ENCODE results near the gene CLIC3.

The CLIC3 gene, protein sequence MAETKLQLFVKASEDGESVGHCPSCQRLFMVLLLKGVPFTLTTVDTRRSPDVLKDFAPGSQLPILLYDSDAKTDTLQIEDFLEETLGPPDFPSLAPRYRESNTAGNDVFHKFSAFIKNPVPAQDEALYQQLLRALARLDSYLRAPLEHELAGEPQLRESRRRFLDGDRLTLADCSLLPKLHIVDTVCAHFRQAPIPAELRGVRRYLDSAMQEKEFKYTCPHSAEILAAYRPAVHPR

DNA sequence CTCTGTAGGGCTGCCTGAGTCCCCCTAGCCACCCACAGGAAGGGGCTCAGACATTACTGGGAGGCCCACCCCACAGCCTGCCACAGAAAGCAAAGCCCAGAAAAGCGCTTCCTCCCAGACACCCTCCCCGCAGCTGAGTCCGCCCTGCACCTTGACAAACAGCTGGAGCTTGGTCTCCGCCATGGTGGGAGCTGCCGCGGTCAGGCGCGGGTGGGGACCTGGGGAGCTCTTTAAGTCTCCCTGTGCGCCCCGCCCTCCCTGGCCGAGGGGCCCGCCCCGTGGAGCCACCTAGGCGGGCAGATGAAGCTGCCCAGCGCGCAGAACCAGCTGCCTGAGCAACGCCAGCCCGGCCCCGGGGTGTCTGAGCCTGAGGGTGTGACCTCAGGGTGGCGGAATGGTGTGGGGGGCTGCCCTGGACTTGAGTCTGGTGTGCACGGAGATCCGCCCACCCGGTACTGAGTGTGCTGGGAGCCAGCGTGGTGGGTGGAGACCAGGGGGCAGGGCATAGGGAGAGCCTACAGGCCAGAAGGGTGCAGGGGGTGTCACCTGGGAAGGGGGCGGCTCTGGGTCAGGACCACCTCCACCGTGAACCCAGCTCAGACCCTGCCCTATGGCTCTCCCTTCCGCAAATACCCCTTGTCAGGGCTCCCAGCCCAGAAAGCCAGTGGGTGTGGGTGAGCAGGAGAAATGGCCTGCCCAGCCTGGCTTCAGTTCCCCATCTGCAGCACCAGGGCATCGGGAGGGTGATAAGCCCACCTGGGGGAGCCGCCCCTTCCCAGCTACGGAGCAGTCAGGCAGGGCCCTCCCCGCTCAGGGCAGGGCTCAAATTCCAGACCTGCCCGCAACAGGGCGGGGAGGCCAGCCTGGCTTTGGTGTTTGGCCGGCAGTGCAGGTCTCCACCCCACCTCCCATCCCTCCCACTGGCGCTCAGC, at the start of gene CLIC3:
CLIC3 (minus strand) TSS at position 208 of the 932 bp plus-strand sequence; CDS start at position 183, 25 bp downstream.
- in situ Hi-C loops (cut with MboI; ENCODE audit: low sequenced_read_pairs), result no loop called here

DNA sequence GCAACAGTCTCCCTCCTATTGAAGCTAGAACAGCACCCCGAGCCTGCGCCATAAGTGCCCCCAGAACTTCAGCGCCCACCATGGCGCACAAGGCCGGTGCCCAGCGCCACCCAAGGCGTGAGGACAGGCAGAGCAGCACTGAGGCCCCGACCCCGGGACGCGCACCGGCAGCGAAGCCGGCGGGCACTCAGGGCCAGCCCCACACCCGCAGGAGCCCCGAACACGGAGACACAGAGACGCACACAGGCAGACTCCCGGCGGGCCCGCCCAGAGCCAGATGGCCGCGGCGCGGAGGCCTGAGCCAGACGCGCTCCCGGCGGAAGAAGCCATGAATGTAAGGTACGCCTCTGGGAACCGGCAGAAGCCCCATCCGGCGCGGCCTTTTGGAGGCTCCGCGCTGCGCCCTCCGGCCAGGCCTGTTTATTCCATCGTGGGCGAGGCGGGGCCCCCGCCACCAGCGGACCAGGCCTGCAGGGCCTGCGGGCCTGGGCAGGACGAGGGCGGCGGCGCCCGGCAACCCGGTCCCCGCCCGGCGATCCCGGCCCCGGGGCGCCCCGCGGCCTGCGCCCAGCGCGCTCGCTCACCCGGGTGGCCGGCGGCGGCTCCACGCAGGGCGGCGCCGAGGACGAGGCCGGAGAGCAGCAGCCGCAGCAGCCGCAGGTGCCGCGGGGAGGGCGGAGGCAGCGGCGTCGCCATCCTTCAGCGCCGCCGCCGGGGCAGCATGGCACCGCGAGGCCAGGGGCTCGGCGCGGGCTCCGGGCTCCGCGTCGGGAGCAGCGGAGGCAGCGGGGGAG, 49.1 kb upstream of the CLIC3 start:
- in situ Hi-C loops (cut with MboI; ENCODE audit: low sequenced_read_pairs), result loop anchor here (25.0 kb wide), 1 partner anchor 258 kb away; the partner anchor contains the start of genes CCDC183 and TMEM141

DNA sequence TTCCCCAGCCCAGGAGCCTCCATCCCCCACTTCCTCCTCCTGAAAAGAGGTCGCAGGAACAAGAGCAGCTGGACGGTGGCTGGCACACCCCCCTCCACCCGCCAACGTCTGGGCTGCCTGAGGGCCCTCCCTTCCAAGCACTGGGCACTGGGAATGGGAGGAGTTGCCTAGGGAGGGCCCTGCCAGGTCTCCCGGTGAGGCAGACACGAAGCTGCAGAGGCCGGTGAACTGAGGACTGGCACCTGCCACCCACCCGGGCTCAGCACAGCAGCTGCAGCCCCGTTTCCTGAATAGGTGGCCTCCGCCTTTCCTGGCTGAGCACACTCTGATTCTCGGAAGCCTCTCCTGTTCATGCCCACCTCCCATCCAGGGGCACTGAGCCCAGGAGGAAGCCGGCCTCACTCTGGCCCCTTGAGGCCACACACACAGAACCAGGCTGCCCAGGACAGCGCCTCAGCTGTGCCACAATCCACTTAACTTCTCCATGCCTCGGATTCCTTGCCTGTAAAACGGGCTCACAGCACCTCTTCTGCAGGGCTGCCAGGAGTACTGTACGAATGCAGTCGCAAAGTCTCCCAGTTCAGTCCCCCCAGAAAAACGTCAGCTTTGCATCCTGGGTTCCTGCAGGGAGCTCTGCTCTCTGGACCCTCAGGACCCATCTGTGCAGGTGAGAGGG, 48.3 kb upstream of the CLIC3 start:
- in situ Hi-C loops (cut with MboI; ENCODE audit: low sequenced_read_pairs), result loop anchor here (25.0 kb wide), 1 partner anchor 257 kb away; the partner anchor contains the start of genes CCDC183 and TMEM141

DNA sequence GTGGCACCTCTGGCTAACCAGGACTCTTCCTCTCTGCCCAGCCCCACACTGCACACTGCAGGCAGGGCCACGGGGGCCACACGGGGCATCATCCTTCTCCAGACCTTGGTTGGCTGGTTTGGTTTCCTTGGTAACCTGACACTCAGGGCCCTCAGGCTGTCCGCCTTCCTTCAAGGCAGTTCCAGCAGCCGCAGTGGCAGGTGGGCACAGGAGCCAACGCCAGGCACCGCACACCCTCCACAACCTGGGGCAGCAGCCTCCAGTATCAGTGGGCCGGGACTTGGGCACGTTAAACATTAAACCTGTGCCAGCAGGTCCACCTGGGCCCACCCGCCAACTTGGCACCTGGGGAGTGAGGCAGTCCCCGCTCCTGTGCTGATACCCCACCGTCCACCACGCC, 47.7 kb upstream of the CLIC3 start:
- in situ Hi-C loops (cut with MboI; ENCODE audit: low sequenced_read_pairs), result loop anchor here (25.0 kb wide), 1 partner anchor 257 kb away; the partner anchor contains the start of genes CCDC183 and TMEM141

DNA sequence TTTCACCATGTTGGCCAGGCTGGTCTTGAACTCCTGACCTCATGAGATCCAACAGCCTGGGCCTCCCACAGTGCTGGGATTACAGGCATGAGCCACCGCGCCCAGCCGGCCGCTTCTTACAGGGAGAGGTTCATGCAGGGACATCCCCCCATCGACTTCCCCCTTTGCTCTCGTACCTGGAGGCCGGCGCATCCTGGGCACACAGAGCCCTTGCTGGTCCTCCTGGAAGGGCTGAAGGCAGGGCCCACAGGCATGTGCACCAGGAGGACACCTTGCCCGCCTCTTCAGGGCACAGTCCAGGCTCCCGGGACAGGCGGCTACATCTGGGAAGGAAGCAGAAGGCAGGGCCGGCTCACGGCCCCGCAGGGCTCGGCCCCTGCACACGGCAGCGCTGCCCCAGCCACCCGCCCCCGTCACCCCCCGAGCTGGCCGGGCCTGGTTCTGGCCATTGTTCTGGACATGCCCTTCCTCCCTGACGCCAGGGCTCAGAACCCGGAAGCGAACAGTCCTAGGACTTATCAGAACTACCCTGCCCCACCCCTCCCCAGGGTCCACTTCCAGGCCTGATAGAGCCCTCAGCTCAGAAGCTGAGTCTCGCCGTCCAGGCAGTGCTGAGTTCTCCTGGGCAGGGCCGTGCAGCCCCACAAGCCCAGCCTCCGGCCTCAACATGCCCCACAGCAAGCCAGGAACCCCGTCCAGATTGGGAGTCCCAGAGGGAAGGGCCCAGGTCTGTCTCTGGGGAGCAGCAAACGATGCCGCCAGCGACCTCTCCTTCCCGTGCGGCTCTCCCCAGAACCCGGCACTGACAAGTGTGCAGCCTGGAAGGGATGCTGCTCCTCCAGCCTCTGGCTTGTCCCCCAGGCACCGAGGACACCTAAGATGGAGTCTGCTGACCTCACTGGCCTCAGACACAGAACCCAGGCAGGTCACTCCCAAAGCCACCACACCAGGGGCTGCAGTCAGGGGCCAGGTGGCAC, 46.7 kb upstream of the CLIC3 start:
- in situ Hi-C loops (cut with MboI; ENCODE audit: low sequenced_read_pairs), result loop anchor here (25.0 kb wide), 1 partner anchor 256 kb away; the partner anchor contains the start of genes CCDC183 and TMEM141

DNA sequence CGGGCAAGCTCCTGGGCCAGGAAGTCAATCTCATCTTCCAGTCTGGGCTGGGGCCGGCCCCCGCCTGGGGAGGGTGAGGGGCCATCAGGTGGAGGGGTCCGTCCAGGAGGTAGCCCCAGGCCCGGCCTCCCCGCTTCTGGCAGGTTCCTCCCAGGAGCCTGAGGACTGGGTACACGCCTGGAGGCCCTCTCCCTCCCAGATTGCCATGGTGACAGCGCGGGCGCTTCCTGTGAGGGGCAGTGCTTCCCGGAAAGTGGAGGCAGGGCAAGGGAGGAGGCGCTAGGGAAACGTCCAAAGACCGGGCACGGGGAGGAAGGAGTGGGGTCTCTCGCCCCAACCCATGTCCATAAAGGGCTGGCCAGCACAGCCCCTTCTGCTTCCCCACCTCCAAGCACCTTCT, 44.8 kb upstream of the CLIC3 start:
- in situ Hi-C loops (cut with MboI; ENCODE audit: low sequenced_read_pairs), result loop anchor here (25.0 kb wide), 1 partner anchor 254 kb away; the partner anchor contains the start of genes CCDC183 and TMEM141

DNA sequence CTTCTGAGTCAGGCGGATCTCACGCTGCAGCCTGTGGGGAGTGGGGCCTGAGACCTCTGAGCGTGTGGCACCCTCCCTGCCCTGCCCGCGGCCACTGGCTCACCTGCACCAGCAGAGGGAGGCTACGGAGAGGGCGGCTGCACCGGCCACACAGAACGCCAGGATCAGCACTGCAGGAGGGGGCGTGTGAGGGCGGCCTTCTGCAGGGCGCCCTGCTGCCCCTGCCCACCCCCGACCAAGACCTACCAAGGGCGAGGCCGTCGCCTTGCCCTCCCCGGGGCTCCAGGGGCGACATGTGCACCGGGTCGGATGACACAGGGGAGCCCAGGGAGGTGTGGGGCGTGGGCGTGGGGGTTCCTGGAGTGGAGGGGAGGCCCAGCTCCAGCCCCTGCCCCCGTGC, 44.2 kb upstream of the CLIC3 start:
- in situ Hi-C loops (cut with MboI; ENCODE audit: low sequenced_read_pairs), result loop anchor here (25.0 kb wide), 1 partner anchor 253 kb away; the partner anchor contains the start of genes CCDC183 and TMEM141

DNA sequence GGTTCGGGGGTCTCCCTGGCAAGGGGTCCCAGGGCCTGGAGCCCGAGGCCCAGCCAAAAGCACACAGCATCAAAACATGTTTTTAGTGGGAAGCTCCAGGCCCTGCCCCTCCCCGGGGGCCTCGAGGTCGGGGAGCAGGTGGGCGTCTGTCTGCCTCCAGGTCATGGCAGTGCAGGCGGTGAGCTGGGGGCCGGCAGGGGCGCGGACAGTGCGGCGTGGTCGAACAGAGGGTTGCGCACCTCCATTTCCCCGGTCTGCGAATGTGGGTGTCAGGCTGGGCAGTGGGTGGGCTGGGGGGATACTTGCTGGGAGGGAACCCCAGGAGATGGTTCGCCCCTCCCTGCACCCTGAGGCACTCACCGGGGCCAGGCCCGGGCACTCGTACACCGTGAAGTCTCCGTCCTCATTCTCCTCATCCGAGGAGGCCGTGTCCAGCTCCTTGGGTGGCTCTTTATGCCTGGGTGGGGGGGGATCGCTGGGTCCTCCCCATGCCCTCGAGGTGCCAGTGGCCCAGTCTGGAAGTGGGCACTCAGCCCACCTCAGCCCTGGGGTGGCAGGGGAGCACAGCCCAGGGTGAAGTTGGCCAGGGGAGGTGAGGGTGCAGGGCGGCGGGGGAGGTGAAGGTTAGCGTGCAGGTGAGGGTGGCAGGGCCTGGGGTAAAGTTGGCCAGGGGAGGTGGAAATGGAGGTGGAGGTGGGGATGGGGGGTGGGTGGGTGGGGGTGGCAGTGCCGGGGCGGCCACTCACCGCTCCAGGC, 43.4 kb upstream of the CLIC3 start:
- in situ Hi-C loops (cut with MboI; ENCODE audit: low sequenced_read_pairs), result loop anchor here (25.0 kb wide), 1 partner anchor 252 kb away; the partner anchor contains the start of genes CCDC183 and TMEM141

DNA sequence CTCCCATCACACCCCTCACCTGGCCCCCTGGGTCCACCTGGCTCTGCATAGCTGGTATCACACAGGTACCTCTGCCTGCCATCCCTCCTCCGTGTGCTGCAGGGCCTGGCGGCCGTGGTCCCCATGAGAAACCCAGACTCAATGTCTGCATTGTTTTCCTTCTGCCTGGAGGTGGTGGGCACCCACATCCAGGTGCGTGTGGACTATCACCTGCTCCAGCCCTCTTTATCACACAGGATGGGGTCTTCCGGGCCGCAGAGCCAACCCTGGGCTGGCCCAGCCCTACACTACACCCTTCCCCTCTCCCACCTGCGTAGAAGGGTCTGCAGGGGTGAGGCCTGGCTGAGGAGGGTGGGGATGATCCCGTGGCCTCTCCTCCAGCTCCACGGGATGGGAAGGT, 42.5 kb upstream of the CLIC3 start:
- in situ Hi-C loops (cut with MboI; ENCODE audit: low sequenced_read_pairs), result loop anchor here (25.0 kb wide), 1 partner anchor 252 kb away; the partner anchor contains the start of genes CCDC183 and TMEM141

DNA sequence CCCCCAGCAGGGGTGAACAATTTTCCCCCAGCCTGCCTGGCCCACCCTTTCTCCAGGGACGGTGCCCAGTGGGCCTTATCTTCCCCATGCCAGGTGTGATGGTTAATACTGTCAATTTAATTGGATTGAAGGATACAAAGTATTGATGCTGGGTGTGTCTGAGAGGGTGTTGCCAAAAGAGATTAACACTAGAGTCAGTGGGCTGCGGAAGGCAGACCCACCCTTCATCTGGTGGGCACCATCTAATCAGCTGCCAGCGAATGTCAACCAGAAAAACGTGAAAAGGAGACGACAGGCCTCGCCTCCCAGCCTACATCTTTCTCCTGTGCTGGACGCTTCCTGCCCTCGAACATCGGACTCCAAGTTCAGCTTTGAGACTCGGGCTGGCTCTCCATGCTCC, 41.1 kb upstream of the CLIC3 start:
- in situ Hi-C loops (cut with MboI; ENCODE audit: low sequenced_read_pairs), result loop anchor here (25.0 kb wide), 1 partner anchor 250 kb away; the partner anchor contains the start of genes CCDC183 and TMEM141

DNA sequence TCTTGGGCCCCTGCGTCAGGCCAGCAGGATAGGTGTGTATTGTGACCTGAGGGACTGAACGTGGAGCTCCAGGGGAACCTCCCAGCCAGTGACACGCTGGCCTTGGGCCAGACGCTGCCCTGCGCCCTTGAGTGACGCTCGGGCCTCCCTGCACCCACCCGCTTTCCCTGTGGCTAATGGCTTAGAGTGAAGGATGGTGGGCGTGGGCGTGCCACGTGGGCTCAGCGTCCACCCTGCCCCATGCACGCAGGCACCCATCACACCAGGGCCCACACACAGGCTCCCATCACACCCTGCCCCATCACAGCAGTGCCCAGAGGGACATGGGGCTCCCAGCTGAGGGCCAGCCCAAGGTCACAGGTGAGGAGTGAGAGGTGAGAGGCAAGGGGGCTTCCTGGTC, 40.7 kb upstream of the CLIC3 start:
- in situ Hi-C loops (cut with MboI; ENCODE audit: low sequenced_read_pairs), result loop anchor here (25.0 kb wide), 1 partner anchor 250 kb away; the partner anchor contains the start of genes CCDC183 and TMEM141

DNA sequence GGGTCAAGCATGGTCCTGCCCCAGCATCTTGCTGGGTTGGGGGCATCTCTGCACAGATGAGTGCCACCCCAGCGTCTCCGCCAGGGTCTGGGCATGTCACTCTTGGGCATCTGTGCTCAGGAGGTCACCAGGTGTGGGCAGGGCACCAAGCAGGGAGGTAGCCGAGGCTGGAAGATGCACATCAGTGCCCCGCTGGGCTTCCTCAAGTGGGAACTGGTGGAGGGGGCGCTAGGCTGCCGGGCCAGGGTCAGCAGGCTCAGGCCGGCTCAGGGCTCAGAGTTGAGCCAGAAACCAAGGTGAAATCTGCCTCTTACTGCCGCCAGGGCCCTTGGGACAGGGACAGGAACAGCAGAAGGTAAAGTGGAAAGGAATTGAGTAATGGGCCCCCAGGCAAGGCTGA, 39.6 kb upstream of the CLIC3 start:
- in situ Hi-C loops (cut with MboI; ENCODE audit: low sequenced_read_pairs), result loop anchor here (25.0 kb wide), 1 partner anchor 249 kb away; the partner anchor contains the start of genes CCDC183 and TMEM141

DNA sequence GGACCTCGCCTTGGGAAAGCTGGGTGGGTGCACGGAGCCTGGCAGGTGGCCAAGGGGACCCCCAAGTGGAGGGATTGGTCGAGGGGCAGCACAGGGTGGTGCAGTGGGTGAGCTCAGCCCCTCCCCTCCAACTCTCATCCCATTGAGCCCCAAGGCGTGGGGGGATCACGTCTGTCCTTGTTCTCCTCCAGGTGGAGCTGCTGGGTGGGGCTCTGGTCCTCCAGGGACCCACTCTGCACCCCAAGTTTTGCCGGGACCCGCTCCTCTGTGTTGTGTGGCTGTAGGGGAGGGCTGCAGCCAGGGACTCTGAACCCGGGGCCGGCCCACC, 39.1 kb upstream of the CLIC3 start:
- in situ Hi-C loops (cut with MboI; ENCODE audit: low sequenced_read_pairs), result loop anchor here (25.0 kb wide), 1 partner anchor 248 kb away; the partner anchor contains the start of genes CCDC183 and TMEM141

DNA sequence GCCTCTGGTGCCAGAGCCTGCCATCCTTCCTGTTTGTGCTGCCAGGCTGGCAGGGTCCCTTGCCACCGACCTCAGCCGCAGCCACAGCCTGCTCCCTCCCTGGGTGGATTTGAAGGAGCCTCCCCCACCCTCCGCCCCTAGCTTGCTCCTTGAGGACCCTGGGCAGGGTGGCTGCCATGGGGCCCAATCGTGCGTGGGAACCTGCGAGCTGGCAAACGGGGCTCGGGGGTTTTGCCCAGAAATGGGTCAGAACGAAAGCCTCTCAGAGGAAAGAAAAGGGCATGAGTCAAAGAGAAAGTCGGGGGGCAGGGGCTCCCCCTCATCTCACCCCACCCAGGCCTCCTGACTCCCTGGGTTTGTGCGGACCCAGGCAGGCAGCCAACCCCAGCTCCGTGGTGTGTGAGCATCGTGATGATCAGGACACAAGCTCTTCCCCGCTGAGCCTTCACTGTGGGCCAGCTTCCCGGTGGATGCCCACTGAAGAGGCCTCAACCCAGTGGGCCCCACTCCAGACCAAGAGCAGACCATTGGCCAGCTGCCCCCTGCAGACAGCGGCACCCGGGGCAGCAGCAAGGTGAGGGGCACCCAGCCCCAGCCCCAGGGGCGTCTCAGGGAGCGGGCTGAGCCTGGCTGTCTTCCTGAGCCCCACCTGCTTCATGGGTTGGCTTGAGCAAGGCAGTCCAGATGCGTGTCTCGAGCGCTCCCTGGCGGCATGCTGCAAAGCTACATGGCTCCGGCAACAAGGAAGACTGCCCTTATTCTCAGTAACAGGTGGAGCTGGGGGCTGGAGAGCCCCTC, 38.5 kb upstream of the CLIC3 start:
- in situ Hi-C loops (cut with MboI; ENCODE audit: low sequenced_read_pairs), result loop anchor here (25.0 kb wide), 1 partner anchor 248 kb away; the partner anchor contains the start of genes CCDC183 and TMEM141

DNA sequence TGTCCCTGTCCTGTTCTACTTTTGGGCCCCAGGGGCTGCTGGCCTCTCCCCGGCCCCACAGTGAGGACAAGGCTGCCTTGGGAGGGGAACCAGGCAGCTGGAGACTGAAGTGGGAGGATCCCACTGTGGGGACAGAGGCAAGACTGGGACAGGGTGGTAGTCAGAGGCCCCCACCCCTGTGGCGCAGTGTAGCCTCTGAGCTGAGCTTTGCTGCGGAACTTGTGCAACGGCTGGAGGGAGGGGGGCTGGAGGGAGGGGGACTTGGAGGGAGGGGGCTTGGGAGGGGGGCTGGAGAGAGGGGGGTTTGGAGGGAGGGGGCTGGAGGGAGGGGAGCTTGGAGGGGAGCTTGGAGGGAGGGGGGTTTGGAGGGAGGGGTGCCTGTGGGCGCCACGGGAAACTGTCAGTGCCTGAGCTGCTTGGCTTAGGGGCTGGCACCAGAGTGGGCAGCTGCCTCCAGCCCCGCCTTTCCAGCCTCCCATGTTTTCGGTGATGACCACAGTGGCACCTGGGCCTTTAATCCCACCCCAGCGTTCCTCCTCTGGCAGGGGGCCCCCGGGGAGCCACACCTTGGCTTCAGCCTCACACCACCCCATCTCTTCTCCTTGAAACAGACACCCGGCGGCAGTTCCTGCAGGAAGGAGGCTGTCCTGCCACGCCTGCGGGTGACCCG, 37.8 kb upstream of the CLIC3 start:
- in situ Hi-C loops (cut with MboI; ENCODE audit: low sequenced_read_pairs), result loop anchor here (25.0 kb wide), 1 partner anchor 247 kb away; the partner anchor contains the start of genes CCDC183 and TMEM141

DNA sequence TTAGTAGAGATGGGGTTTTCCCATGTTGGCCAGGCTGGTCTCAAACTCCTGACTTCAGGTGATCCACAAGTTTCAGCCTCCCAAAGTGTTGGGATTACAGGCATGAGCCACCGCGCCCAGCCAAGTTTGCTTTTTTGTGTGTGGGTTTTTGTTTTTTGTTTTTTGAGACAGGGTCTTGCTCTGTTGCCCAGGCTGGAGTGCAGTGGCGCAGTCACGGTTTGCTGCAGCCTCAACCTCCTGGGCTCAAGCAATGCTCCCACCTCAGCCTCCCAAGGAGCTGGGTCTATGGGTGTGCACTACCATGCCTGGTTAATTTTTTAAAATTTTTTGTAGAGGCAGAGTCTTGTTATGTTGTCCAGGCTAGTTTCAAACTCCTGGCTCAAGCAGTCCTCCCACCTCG, 37.1 kb upstream of the CLIC3 start:
- in situ Hi-C loops (cut with MboI; ENCODE audit: low sequenced_read_pairs), result loop anchor here (25.0 kb wide), 1 partner anchor 246 kb away; the partner anchor contains the start of genes CCDC183 and TMEM141
